Gastroesophageal sphincter (tissue), 4 donors: ENCODE data around the gene DGKG. TPM values are rescaled to one million over a fixed set of nuclear protein-coding genes. Genes with fewer than 3 reads are reported as not detected.

Experiments used
- ATAC-seq: fragments of 150-250 bp; one replicate; pipeline ENCODE4 v1.9.1; 2016; ENCODE audit warnings: mild to moderate bottlenecking, moderate library complexity
- H3K27ac ChIP-seq, 4 donors: fragments of 200-600 bp; sonication (generic) in 3 of 4; 1 replicate in 3 of 4; 2 replicates in 1 of 4; pipeline ENCODE4 v1.5.1; 2016 to 2019
- H3K27me3 ChIP-seq: fragments of 200-600 bp; sonication (generic); one replicate; pipeline ENCODE4 v1.5.1; 2019
- H3K36me3 ChIP-seq, 2 donors: fragments of 200-600 bp; sonication (generic); one replicate each; pipeline ENCODE4 v1.5.1; 2019; ENCODE audit warnings: control low read depth in 1 of 2
- H3K4me1 ChIP-seq, 3 donors: fragments of 200-600 bp; sonication (generic); 1 replicate in 2 of 3; 2 replicates in 1 of 3; pipeline ENCODE4 v1.5.1; 2016 to 2019; ENCODE audit warnings: control low read depth in 2 of 3
- H3K4me3 ChIP-seq, 2 donors: fragments of 200-600 bp; sonication (generic); one replicate each; pipeline ENCODE4 v1.5.1; 2019; ENCODE audit warnings: mild to moderate bottlenecking in 1 of 2, moderate library complexity in 1 of 2
- H3K9me3 ChIP-seq, 3 donors: fragments of 200-600 bp; sonication (generic); one replicate each; pipeline ENCODE4 v1.5.1; 2017 to 2019; ENCODE audit warnings: control low read depth in 2 of 3
- CTCF ChIP-seq, 4 experiments: fragments of 200-600 bp in 2 of 4; fragments of 450-650 bp in 2 of 4; sonication (generic) in 1 of 4; IDR thresholded peaks; one replicate each; pipeline ENCODE4 v1.5.1; 2017 to 2019; ENCODE audit warnings: antibody characterized with exemption in 4 of 4, mild to moderate bottlenecking in 2 of 4, moderate library complexity in 2 of 4
- EP300 ChIP-seq: sonication (generic); formaldehyde crosslinking; IDR thresholded peaks from one replicate; pipeline ENCODE4 v1.6.1; 2017; ENCODE audit warnings: antibody characterized with exemption, mild to moderate bottlenecking
- POLR2A ChIP-seq, 2 donors: fragments of 450-650 bp; IDR thresholded peaks; one replicate each; pipeline ENCODE4 v1.6.1; 2017; ENCODE audit warnings: antibody characterized with exemption in 2 of 2, mild to moderate bottlenecking in 2 of 2, moderate library complexity in 1 of 2
- POLR2AphosphoS5 ChIP-seq: sonication (generic); formaldehyde crosslinking; IDR thresholded peaks from one replicate; pipeline ENCODE4 v1.6.1; 2017; ENCODE audit warnings: antibody characterized with exemption
- WGBS, 2 donors: methylation state at CpG; one replicate each; pipeline ENCODE4 v1.1.5; 2018; ENCODE audit warnings: low coverage in 1 of 2; 5-methylcytosine and 5-hydroxymethylcytosine counted together
- total RNA-seq, 4 donors: library from RNA; depleted of rRNA; stranded (reverse); fragments of >200 nt; gene quantifications; one replicate each; pipeline ENCODE4 v1.1.0, GENCODE V29; 2016

Gene DGKG
- total RNA-seq, 4 donors from 2014 or later = 46.3 to 134 (median 90.4) TPM

- Histone ChIP-seq H3K27ac (no peak overlapping the region), H3K4me1 (no peaks in the 10 kb centered on the region), H3K9me3 (no peaks in the 10 kb centered on the region), H3K27me3 (no peaks in the 10 kb centered on the region), H3K36me3 (no peaks in the 10 kb centered on the region), H3K4me3 (no peak overlapping the region)
- ATAC-seq = no peak
- 84 to 88% methylated on average over 11 to 13 of the region's 15 CpGs for WGBS, 2 donors
- no peak for TF ChIP-seq POLR2AphosphoS5
- TF ChIP-seq EP300 = no peak
- no peak for TF ChIP-seq CTCF (IDR thresholded peaks at IDR 0.05)
- TF ChIP-seq POLR2A (IDR thresholded peaks at IDR 0.05) = no peak
These were observed 224.9 kb downstream of the DGKG start for GRCh38 chr3:186137051-186137685.

GRCh38 chr3:186133980-186134379 lies 228.1 kb downstream of the DGKG start:
- Histone ChIP-seq H3K27ac (no peak overlapping the region), H3K27me3 (no peaks in the 10 kb centered on the region), H3K9me3 (no peaks in the 10 kb centered on the region), H3K4me3 (no peak overlapping the region), H3K36me3 (no peaks in the 10 kb centered on the region), H3K4me1 (no peaks in the 10 kb centered on the region)
- ATAC-seq = no peak
- 82% methylated on average over 4 of the region's 5 CpGs; no CpG with 5 or more reads in 1 of the 2 donors for WGBS, 2 donors
- TF ChIP-seq POLR2A (IDR thresholded peaks at IDR 0.05) (no peak), POLR2AphosphoS5 (no peak), EP300 (no peak), CTCF (IDR thresholded peaks at IDR 0.05) (no peak)

- no peaks in the 10 kb centered on the region for H3K27me3 ChIP-seq
- no peak for TF ChIP-seq POLR2A (IDR thresholded peaks at IDR 0.05)
- TF ChIP-seq POLR2AphosphoS5 = no peak
- no peak for TF ChIP-seq CTCF (IDR thresholded peaks at IDR 0.05)
- TF ChIP-seq EP300 = no peak
- no peak overlapping the region for H3K4me3 ChIP-seq
- ATAC-seq = no peak
- no peaks in the 10 kb centered on the region for H3K9me3 ChIP-seq
- H3K4me1 ChIP-seq = no peaks in the 10 kb centered on the region
- H3K36me3 ChIP-seq = no peaks in the 10 kb centered on the region
- H3K27ac ChIP-seq = no peak overlapping the region
- WGBS, 2 donors = 88% methylated on average over 1 of the region's 2 CpGs; no CpG with 5 or more reads in 1 of the 2 donors
These were observed 229.5 kb downstream of the DGKG start for GRCh38 chr3:186132487-186132886.

- Histone ChIP-seq H3K4me1 (no peaks in the 10 kb centered on the region), H3K27me3 (no peaks in the 10 kb centered on the region), H3K27ac (no peak overlapping the region), H3K36me3 (no peaks in the 10 kb centered on the region), H3K4me3 (no peak overlapping the region), H3K9me3 (no peaks in the 10 kb centered on the region)
- 81 to 83% methylated on average over 1 to 4 of the region's 4 CpGs for WGBS, 2 donors
- TF ChIP-seq POLR2AphosphoS5 (no peak), CTCF (IDR thresholded peaks at IDR 0.05) (no peak), EP300 (no peak), POLR2A (IDR thresholded peaks at IDR 0.05) (no peak)
- no peak for ATAC-seq
These were observed 232.8 kb downstream of the DGKG start for GRCh38 chr3:186129206-186129605.

GRCh38 chr3:186128158-186128557 lies 233.9 kb downstream of the DGKG start:
- Histone ChIP-seq H3K4me1 (no peaks in the 10 kb centered on the region), H3K9me3 (no peaks in the 10 kb centered on the region), H3K4me3 (no peak overlapping the region), H3K27ac (no peak overlapping the region), H3K27me3 (no peaks in the 10 kb centered on the region), H3K36me3 (no peaks in the 10 kb centered on the region)
- WGBS, 2 donors = 63% methylated on average over 6 of the region's 8 CpGs; no CpG with 5 or more reads in 1 of the 2 donors
- TF ChIP-seq CTCF (IDR thresholded peaks at IDR 0.05) = no peak
- no peak for ATAC-seq
